CD14-positive monocyte (primary cell): ENCODE data around the gene DNAJB14. TPM values are rescaled to one million over a fixed set of nuclear protein-coding genes. Genes with fewer than 3 reads are reported as not detected.

Source experiments
- DNase-seq, 3 donors: peaks; one replicate each; pipeline ENCODE4 v3.0.0-alpha.2; 2011 to 2022
- H2AFZ ChIP-seq: 2 replicates; pipeline ENCODE4 v1.6.0; 2012; ENCODE audit warnings: mild to moderate bottlenecking, low read depth, low read length, inconsistent platforms; ENCODE audit not compliant: insufficient read depth, poor library complexity, severe bottlenecking
- H3K27ac ChIP-seq, 2 donors: 1 replicate in 1 of 2; 2 replicates in 1 of 2; pipeline ENCODE4 v1.5.1; 2012 to 2013; ENCODE audit warnings: low read length in 2 of 2, control low read depth in 1 of 2, inconsistent platforms in 1 of 2, low read depth in 1 of 2, mild to moderate bottlenecking in 1 of 2
- H3K27me3 ChIP-seq, 2 donors: one replicate each; pipeline versions ENCODE4 v1.6.0 to v1.6.1; 2011 to 2013; ENCODE audit warnings: low read length in 2 of 2; ENCODE audit not compliant: control insufficient read depth in 2 of 2, insufficient read depth in 2 of 2
- H3K36me3 ChIP-seq, 2 donors: replicated peaks in 1 of 2; 1 replicate in 1 of 2; 2 replicates in 1 of 2; pipeline versions ENCODE4 v1.5.1 to v1.6.1; 2012 to 2013; ENCODE audit warnings: low read length in 2 of 2, control low read depth in 1 of 2, inconsistent platforms in 1 of 2, mild to moderate bottlenecking in 1 of 2; ENCODE audit not compliant: insufficient read depth in 2 of 2, control insufficient read depth in 1 of 2
- H3K4me1 ChIP-seq, 2 donors: 1 replicate in 1 of 2; 2 replicates in 1 of 2; pipeline versions ENCODE4 v1.5.1 to v1.6.1; 2012 to 2013; ENCODE audit warnings: low read length in 2 of 2, control low read depth in 1 of 2, inconsistent platforms in 1 of 2, mild to moderate bottlenecking in 1 of 2, moderate library complexity in 1 of 2; ENCODE audit not compliant: insufficient read depth in 2 of 2, control insufficient read depth in 1 of 2
- H3K4me2 ChIP-seq: replicated peaks from 2 replicates; pipeline ENCODE3; 2012; ENCODE audit warnings: low read length, moderate library complexity, mild to moderate bottlenecking; ENCODE audit not compliant: poor library complexity, severe bottlenecking; ENCODE audit errors: extremely low read depth
- H3K4me3 ChIP-seq, 3 experiments: fragments of 200-600 bp in 1 of 3; sonication (generic) in 1 of 3; replicated peaks in 1 of 3; 1 replicate in 2 of 3; 2 replicates in 1 of 3; pipeline ENCODE4 v1.5.1; 2011 to 2013; ENCODE audit warnings: low read length in 3 of 3, mild to moderate bottlenecking in 3 of 3, control low read depth in 2 of 3, low read depth in 2 of 3, inconsistent platforms in 1 of 3, moderate library complexity in 1 of 3
- H3K79me2 ChIP-seq: 2 replicates; pipeline ENCODE4 v1.6.0; 2012; ENCODE audit warnings: mild to moderate bottlenecking, control low read depth, inconsistent platforms, low read length, moderate library complexity; ENCODE audit not compliant: insufficient read depth
- H3K9ac ChIP-seq: 2 replicates; pipeline ENCODE4 v1.6.0; 2017; ENCODE audit warnings: low read length, mild to moderate bottlenecking; ENCODE audit not compliant: insufficient read depth, poor library complexity, severe bottlenecking
- H3K9me3 ChIP-seq, 2 donors: replicated peaks in 1 of 2; 1 replicate in 1 of 2; 2 replicates in 1 of 2; pipeline versions ENCODE4 v1.5.1 to v1.6.1; 2012 to 2013; ENCODE audit warnings: low read length in 2 of 2, control low read depth in 1 of 2; ENCODE audit not compliant: control insufficient read depth in 1 of 2, insufficient read depth in 1 of 2
- H4K20me1 ChIP-seq: 2 replicates; pipeline ENCODE4 v1.6.0; 2012; ENCODE audit warnings: mild to moderate bottlenecking, low read length, control low read depth, moderate library complexity; ENCODE audit not compliant: insufficient read depth
- H3K27ac Mint-ChIP-seq, 7 donors: one replicate each; pipeline ENCODE4 v1.8.0; 2020; ENCODE audit warnings: mild to moderate bottlenecking in 7 of 7, mixed read lengths in 7 of 7, moderate library complexity in 6 of 7, inconsistent platforms in 2 of 7
- H3K27me3 Mint-ChIP-seq, 3 donors: one replicate each; pipeline ENCODE4 v1.8.0; 2021 to 2022; ENCODE audit warnings: low read depth in 3 of 3, mild to moderate bottlenecking in 3 of 3, mixed read lengths in 3 of 3, moderate library complexity in 3 of 3, inconsistent platforms in 1 of 3
- H3K36me3 Mint-ChIP-seq, 2 donors: one replicate each; pipeline ENCODE4 v1.8.0; 2020; ENCODE audit warnings: mixed read lengths in 2 of 2, inconsistent platforms in 1 of 2, mild to moderate bottlenecking in 1 of 2
- H3K4me1 Mint-ChIP-seq: one replicate; pipeline ENCODE4 v1.8.0; 2020; ENCODE audit warnings: mild to moderate bottlenecking, mixed read lengths
- H3K4me3 Mint-ChIP-seq, 2 donors: one replicate each; pipeline ENCODE4 v1.8.0; 2020; ENCODE audit warnings: mild to moderate bottlenecking in 2 of 2, mixed read lengths in 2 of 2, moderate library complexity in 1 of 2
- H3K9me3 Mint-ChIP-seq, 7 donors: one replicate each; pipeline ENCODE4 v1.8.0; 2020 to 2022; ENCODE audit warnings: mixed read lengths in 7 of 7, mild to moderate bottlenecking in 6 of 7, moderate library complexity in 6 of 7, inconsistent platforms in 2 of 7
- WGBS: methylation state at CpG from one replicate; pipeline ENCODE4 v1.1.5; 2013; ENCODE audit warnings: missing lambda C conversion rate; ENCODE audit not compliant: insufficient coverage; 5-methylcytosine and 5-hydroxymethylcytosine counted together
- intact Hi-C, 2 donors: fragments of 100-400 bp; cut with micrococcal nuclease; formaldehyde crosslinking; loops; one replicate each; pipeline versions ENCODE4 v1.15.0 to v1.15.1; 2023
- polyA plus RNA-seq, 3 donors: library from polyadenylated mRNA; depleted of rRNA in 1 of 3; unstranded in 2 of 3; stranded (reverse) in 1 of 3; fragments of 300-500 nt in 2 of 3; fragments of >200 nt in 1 of 3; fragmentation: Illumina TruSeq in 2 of 3; gene quantifications; 1 replicate in 2 of 3; 2 replicates in 1 of 3; pipeline ENCODE4 v1.2.3, GENCODE V29; 2012 to 2021
- TF ChIP-seq, protein P1 (sequence below): fragments of 200-600 bp; IDR thresholded peaks from one replicate; pipeline ENCODE4 v1.8.0; 2022; ENCODE audit warnings: antibody characterized with exemption, mild to moderate bottlenecking

The DNAJB14 gene
- polyA plus RNA-seq, 3 donors, result 15.6 to 21.4 (median 21.4) TPM

DNA sequence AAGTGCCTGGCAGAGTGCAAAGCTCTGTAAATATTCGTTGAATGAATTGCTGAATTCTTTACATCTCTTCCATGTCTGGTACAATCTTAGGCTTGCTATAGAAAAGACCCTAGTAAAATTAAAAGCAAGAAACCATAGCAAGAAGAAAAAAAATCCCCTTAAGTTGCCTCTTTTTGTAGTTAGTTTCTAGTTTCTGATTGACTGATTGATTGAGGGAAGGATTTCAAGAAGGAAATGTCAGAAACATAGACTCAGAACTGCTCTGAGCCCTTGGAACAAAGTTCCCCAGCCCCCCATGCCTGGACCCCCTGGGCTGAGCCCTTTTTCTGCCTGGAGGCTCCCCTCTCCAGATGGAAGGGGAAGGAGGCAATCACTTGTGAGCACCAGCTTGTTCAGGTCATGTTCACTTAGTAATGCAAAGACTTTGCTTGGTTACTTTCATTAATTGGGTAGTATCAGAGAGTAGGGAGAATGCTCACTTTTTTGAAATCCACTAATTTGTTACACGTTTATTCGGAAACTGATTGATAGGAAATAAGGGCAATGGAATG is 94.1 kb downstream of the DNAJB14 start:
- Mint-ChIP-seq H3K9me3 (no peaks in the 10 kb centered on the region), H3K4me1 (peaks cover 79% of the 10 kb centered on the region), H3K36me3 (peaks cover 51 to 64% of the 10 kb centered on the region in 2 donors), H3K27me3 (peaks cover 0 to 1% (median 0%) of the 10 kb centered on the region in 3 donors), H3K4me3 (no peak overlapping the region), H3K27ac (peak overlapping the region in 4 of 7 donors; percentile 15 to 84 (median 67))
- TF ChIP-seq, protein P1, sequence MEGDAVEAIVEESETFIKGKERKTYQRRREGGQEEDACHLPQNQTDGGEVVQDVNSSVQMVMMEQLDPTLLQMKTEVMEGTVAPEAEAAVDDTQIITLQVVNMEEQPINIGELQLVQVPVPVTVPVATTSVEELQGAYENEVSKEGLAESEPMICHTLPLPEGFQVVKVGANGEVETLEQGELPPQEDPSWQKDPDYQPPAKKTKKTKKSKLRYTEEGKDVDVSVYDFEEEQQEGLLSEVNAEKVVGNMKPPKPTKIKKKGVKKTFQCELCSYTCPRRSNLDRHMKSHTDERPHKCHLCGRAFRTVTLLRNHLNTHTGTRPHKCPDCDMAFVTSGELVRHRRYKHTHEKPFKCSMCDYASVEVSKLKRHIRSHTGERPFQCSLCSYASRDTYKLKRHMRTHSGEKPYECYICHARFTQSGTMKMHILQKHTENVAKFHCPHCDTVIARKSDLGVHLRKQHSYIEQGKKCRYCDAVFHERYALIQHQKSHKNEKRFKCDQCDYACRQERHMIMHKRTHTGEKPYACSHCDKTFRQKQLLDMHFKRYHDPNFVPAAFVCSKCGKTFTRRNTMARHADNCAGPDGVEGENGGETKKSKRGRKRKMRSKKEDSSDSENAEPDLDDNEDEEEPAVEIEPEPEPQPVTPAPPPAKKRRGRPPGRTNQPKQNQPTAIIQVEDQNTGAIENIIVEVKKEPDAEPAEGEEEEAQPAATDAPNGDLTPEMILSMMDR, result no peak
- Histone ChIP-seq H3K27ac (peak overlapping the region in 1 of 2 donors; percentile 66), H3K27me3 (no peaks in the 10 kb centered on the region), H3K9me3 (no peaks in the 10 kb centered on the region), H3K4me3 (no peak overlapping the region), H3K4me1 (peaks cover 64 to 69% of the 10 kb centered on the region in 2 donors), H3K79me2 (peaks cover 44% of the 10 kb centered on the region), H4K20me1 (peaks cover 3% of the 10 kb centered on the region), H2AFZ (no peak overlapping the region), H3K9ac (no peak overlapping the region), H3K36me3 (peaks cover 22 to 49% of the 10 kb centered on the region in 2 donors), H3K4me2 (no peak overlapping the region)
- WGBS, result no CpG with 5 or more reads among the region's 3 CpGs
- no peak for DNase-seq
- intact Hi-C loops, result no loop called here

DNA sequence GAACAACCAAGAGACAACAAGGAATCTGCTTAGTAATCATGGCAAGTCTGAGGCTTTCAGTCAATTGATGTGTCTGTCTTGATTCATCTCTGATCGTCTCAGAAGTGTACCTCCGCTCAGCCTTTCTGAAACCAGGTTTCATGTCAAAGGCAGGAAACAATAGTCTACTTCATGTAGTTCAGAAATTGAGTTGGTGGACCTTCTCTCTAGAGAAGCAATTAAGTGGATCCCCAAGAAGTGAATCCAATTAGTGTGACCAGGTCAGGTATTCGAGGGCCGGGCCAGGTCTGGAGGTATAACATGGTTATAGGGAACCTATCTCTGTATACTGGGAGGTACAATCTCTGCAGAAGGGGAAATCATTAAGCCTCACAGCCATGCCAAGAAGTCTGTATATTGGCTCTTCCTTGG is 97.8 kb downstream of the DNAJB14 start:
- Mint-ChIP-seq H3K27ac (peak overlapping the region in 4 of 7 donors; percentile 15 to 96 (median 60)), H3K4me1 (peaks cover 73% of the 10 kb centered on the region), H3K4me3 (no peak overlapping the region), H3K27me3 (no peaks in the 10 kb centered on the region), H3K36me3 (peaks cover 51 to 57% of the 10 kb centered on the region in 2 donors), H3K9me3 (no peaks in the 10 kb centered on the region)
- no peak overlapping the region for H3K4me3 ChIP-seq
- peaks cover 21 to 53% of the 10 kb centered on the region in 2 donors for H3K36me3 ChIP-seq
- H4K20me1 ChIP-seq, result peaks cover 20% of the 10 kb centered on the region
- H3K4me2 ChIP-seq, result no peak overlapping the region
- no peak overlapping the region for H2AFZ ChIP-seq
- TF ChIP-seq, protein P1, result no peak
- no peak for DNase-seq
- 96% methylated on average over 4 of the region's 4 CpGs for WGBS
- no peak overlapping the region for H3K9ac ChIP-seq
- H3K9me3 ChIP-seq, result no peaks in the 10 kb centered on the region
- intact Hi-C loops, result no loop called here
- H3K27ac ChIP-seq, result peak overlapping the region in 1 of 2 donors; percentile 63
- H3K27me3 ChIP-seq, result no peaks in the 10 kb centered on the region
- peaks cover 49% of the 10 kb centered on the region for H3K79me2 ChIP-seq
- H3K4me1 ChIP-seq, result peaks cover 54 to 66% of the 10 kb centered on the region in 2 donors
